Trophoblast cell (in vitro differentiated cells and primary cell): ENCODE data around the gene SLIT3.

ENCODE experiments used
- DNase-seq, 2 donors: peaks; one replicate each; pipeline ENCODE4 v3.0.0-alpha.2; 2016
- H2AFZ ChIP-seq: 2 replicates; pipeline ENCODE4 v1.6.1; 2013; ENCODE audit warnings: low read length, moderate library complexity, mild to moderate bottlenecking; ENCODE audit not compliant: insufficient read depth, poor library complexity
- H2AK5ac ChIP-seq: 2 replicates; pipeline ENCODE4 v1.6.1; 2013; ENCODE audit warnings: mild to moderate bottlenecking, low read length
- H2BK120ac ChIP-seq: 2 replicates; pipeline ENCODE4 v1.6.1; 2013; ENCODE audit warnings: low read length, mild to moderate bottlenecking, moderate library complexity; ENCODE audit not compliant: insufficient read depth, poor library complexity
- H2BK12ac ChIP-seq: 2 replicates; pipeline ENCODE4 v1.6.1; 2013; ENCODE audit warnings: mild to moderate bottlenecking, low read length, moderate library complexity
- H2BK5ac ChIP-seq: 2 replicates; pipeline ENCODE4 v1.6.1; 2013; ENCODE audit warnings: low read length, low read depth, moderate library complexity, mild to moderate bottlenecking; ENCODE audit not compliant: poor library complexity
- H3K14ac ChIP-seq: 2 replicates; pipeline ENCODE4 v1.6.1; 2013; ENCODE audit warnings: mild to moderate bottlenecking, low read length
- H3K18ac ChIP-seq: 2 replicates; pipeline ENCODE4 v1.6.1; 2013; ENCODE audit warnings: mild to moderate bottlenecking, low read length
- H3K23ac ChIP-seq: 2 replicates; pipeline ENCODE4 v1.6.1; 2013; ENCODE audit warnings: low read length
- H3K27ac ChIP-seq: 2 replicates; pipeline ENCODE4 v1.5.1; 2013; ENCODE audit warnings: low read depth, mild to moderate bottlenecking, inconsistent platforms, low read length, moderate library complexity
- H3K27me3 ChIP-seq: 2 replicates; pipeline ENCODE4 v1.6.1; 2013; ENCODE audit warnings: inconsistent platforms, mild to moderate bottlenecking, low read length, moderate library complexity; ENCODE audit not compliant: insufficient read depth
- H3K36me3 ChIP-seq, 2 experiments: 1 replicate in 1 of 2; 2 replicates in 1 of 2; pipeline ENCODE4 v1.6.1; 2013; ENCODE audit warnings: low read length in 2 of 2, mild to moderate bottlenecking in 2 of 2, moderate library complexity in 1 of 2; ENCODE audit not compliant: insufficient read depth in 2 of 2, control insufficient read depth in 1 of 2
- H3K4ac ChIP-seq: 2 replicates; pipeline ENCODE4 v1.6.1; 2013; ENCODE audit warnings: low read depth, mild to moderate bottlenecking, low read length, moderate library complexity
- H3K4me1 ChIP-seq, 2 experiments: 1 replicate in 1 of 2; 2 replicates in 1 of 2; pipeline ENCODE4 v1.6.1; 2013; ENCODE audit warnings: low read length in 2 of 2, mild to moderate bottlenecking in 2 of 2, moderate library complexity in 1 of 2; ENCODE audit not compliant: insufficient read depth in 2 of 2, control insufficient read depth in 1 of 2
- H3K4me2 ChIP-seq: 2 replicates; pipeline ENCODE4 v1.6.1; 2013; ENCODE audit warnings: inconsistent platforms, mild to moderate bottlenecking, low read length, moderate library complexity
- H3K4me3 ChIP-seq: 2 replicates; pipeline ENCODE4 v1.5.1; 2013; ENCODE audit warnings: mild to moderate bottlenecking, low read depth, low read length, inconsistent platforms
- H3K79me1 ChIP-seq: one replicate; pipeline ENCODE4 v1.6.1; 2013; ENCODE audit warnings: low read length
- H3K79me2 ChIP-seq: 2 replicates; pipeline ENCODE4 v1.6.1; 2013; ENCODE audit warnings: low read length, mild to moderate bottlenecking; ENCODE audit not compliant: control insufficient read depth, insufficient read depth, poor library complexity
- H3K9ac ChIP-seq: 2 replicates; pipeline ENCODE4 v1.6.1; 2013; ENCODE audit warnings: mild to moderate bottlenecking, low read length
- H3K9me3 ChIP-seq: 2 replicates; pipeline ENCODE4 v1.6.1; 2013; ENCODE audit warnings: low read depth, mild to moderate bottlenecking, control low read depth, inconsistent platforms, low read length; ENCODE audit not compliant: insufficient read depth
- H4K12ac ChIP-seq: 2 replicates; pipeline ENCODE4 v1.6.1; 2013; ENCODE audit warnings: low read depth, mild to moderate bottlenecking, low read length, moderate library complexity
- H4K8ac ChIP-seq: 2 replicates; pipeline ENCODE4 v1.6.1; 2013; ENCODE audit warnings: low read depth, mild to moderate bottlenecking, low read length, moderate library complexity
- H4K91ac ChIP-seq: one replicate; pipeline ENCODE4 v1.6.1; 2013; ENCODE audit warnings: low read depth, mild to moderate bottlenecking, low read length, moderate library complexity
- WGBS: extraction: QIAGEN DNeasy Blood & Tissue Kit; methylation state at CpG from one replicate; pipeline ENCODE4 v1.1.7; 2013; ENCODE audit warnings: missing lambda C conversion rate; ENCODE audit not compliant: insufficient read length, insufficient coverage; ENCODE audit errors: extremely low coverage; 5-methylcytosine and 5-hydroxymethylcytosine counted together

SLIT3 gene

DNA sequence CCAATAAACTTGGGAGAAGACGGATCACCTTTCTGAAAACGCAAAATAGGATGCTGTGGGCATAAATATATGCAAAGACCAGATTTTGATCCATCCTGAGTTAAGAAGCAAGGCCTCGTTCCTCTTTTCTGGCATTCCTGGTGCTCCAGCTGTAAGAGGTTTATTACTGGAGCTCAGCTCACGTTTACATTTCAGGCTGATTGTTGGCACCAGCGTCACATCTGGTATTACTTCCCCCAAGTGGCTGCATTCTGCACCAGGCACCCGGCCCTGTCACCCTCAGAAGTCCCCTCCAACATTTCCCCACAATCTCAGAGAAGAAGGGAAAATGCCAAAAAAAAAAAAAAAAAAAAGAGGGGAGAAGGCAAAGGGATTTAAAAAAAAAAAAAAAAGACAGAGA is 348.7 kb downstream of the SLIT3 start:
- WGBS, result no CpG with 5 or more reads among the region's 6 CpGs
- Histone ChIP-seq H3K14ac (no peak overlapping the region), H3K27ac (no peak overlapping the region), H4K8ac (no peak overlapping the region), H3K9ac (no peak overlapping the region), H3K4ac (no peak overlapping the region), H3K79me1 (no peaks in the 10 kb centered on the region), H2BK120ac (no peak overlapping the region), H3K23ac (no peak overlapping the region), H4K12ac (no peak overlapping the region), H2AK5ac (no peak overlapping the region), H3K4me3 (no peak overlapping the region), H2BK12ac (no peak overlapping the region), H3K9me3 (no peaks in the 10 kb centered on the region), H3K79me2 (no peaks in the 10 kb centered on the region), H2BK5ac (no peak overlapping the region), H3K18ac (no peak overlapping the region), H3K4me2 (no peak overlapping the region), H3K36me3 (no peaks in the 10 kb centered on the region), H2AFZ (no peak overlapping the region), H3K4me1 (peaks cover 2 to 6% of the 10 kb centered on the region in 2 experiments), H3K27me3 (no peaks in the 10 kb centered on the region), H4K91ac (no peak overlapping the region)
- no peak for DNase-seq

DNA sequence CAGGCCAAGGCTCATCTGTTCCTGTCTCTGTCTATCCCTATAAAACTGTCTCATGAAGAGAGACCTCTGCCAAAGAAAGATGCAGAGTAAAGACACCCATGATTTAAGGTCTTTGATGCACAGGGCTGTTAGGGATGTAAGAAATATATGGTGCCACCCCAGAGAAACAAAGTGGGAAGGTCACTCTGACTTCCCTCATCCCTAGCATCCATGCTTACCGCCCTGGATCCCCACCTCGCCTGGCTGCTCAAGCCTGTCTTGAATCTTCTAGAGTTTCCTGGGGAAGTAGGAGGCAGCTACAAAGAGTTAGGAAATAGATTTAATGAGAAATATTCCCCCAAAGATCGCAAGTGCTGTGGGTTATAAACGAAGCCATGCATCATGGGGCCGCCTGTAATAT is 349.2 kb downstream of the SLIT3 start:
- Histone ChIP-seq H3K23ac (no peak overlapping the region), H2AFZ (no peak overlapping the region), H4K12ac (no peak overlapping the region), H3K14ac (no peak overlapping the region), H2BK120ac (no peak overlapping the region), H3K4me1 (peaks cover 2 to 6% of the 10 kb centered on the region in 2 experiments), H2BK5ac (no peak overlapping the region), H3K4me3 (no peak overlapping the region), H4K8ac (no peak overlapping the region), H3K18ac (no peak overlapping the region), H3K4me2 (no peak overlapping the region), H3K27ac (no peak overlapping the region), H3K9me3 (no peaks in the 10 kb centered on the region), H3K79me2 (no peaks in the 10 kb centered on the region), H4K91ac (no peak overlapping the region), H3K79me1 (no peaks in the 10 kb centered on the region), H2AK5ac (no peak overlapping the region), H3K9ac (no peak overlapping the region), H2BK12ac (no peak overlapping the region), H3K36me3 (no peaks in the 10 kb centered on the region), H3K4ac (no peak overlapping the region), H3K27me3 (no peaks in the 10 kb centered on the region)
- WGBS, result no CpG with 5 or more reads among the region's 5 CpGs
- DNase-seq, result no peak

DNA sequence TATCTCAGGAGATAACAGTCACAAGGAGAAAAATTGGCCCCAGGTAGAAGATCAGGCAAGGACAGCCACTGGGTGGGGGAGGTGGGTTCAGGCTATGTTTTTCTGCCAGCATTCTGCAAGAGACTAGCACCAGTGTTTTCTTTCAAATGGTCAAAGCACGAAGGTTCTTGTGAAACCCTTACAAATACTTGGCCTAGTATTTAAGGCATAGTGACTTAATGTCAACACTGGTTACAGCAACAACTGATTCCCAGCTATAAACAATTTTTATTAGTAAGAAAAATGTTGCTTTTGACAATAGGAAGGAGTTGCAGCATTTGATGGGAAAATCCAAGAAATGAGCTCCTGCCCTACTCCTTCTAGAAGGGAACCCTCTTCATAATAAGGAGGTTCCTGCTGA is 349.6 kb downstream of the SLIT3 start:
- H2AK5ac ChIP-seq, result no peak overlapping the region
- WGBS, result no CpG with 5 or more reads among the region's 1 CpG
- H3K14ac ChIP-seq, result no peak overlapping the region
- H4K8ac ChIP-seq, result no peak overlapping the region
- H2BK12ac ChIP-seq, result no peak overlapping the region
- H3K4me1 ChIP-seq, result peaks cover 2 to 6% of the 10 kb centered on the region in 2 experiments
- no peak overlapping the region for H3K23ac ChIP-seq
- H3K9me3 ChIP-seq, result no peaks in the 10 kb centered on the region
- H2BK5ac ChIP-seq, result no peak overlapping the region
- H3K18ac ChIP-seq, result no peak overlapping the region
- H3K36me3 ChIP-seq, result peaks cover 0 to 2% of the 10 kb centered on the region in 2 experiments
- no peak overlapping the region for H3K4me3 ChIP-seq
- H3K79me1 ChIP-seq, result no peaks in the 10 kb centered on the region
- no peak for DNase-seq
- H2AFZ ChIP-seq, result no peak overlapping the region
- no peaks in the 10 kb centered on the region for H3K27me3 ChIP-seq
- H3K9ac ChIP-seq, result no peak overlapping the region
- no peak overlapping the region for H4K12ac ChIP-seq
- H2BK120ac ChIP-seq, result no peak overlapping the region
- no peak overlapping the region for H3K4ac ChIP-seq
- H3K4me2 ChIP-seq, result no peak overlapping the region
- H4K91ac ChIP-seq, result no peak overlapping the region
- no peak overlapping the region for H3K27ac ChIP-seq
- no peaks in the 10 kb centered on the region for H3K79me2 ChIP-seq

DNA sequence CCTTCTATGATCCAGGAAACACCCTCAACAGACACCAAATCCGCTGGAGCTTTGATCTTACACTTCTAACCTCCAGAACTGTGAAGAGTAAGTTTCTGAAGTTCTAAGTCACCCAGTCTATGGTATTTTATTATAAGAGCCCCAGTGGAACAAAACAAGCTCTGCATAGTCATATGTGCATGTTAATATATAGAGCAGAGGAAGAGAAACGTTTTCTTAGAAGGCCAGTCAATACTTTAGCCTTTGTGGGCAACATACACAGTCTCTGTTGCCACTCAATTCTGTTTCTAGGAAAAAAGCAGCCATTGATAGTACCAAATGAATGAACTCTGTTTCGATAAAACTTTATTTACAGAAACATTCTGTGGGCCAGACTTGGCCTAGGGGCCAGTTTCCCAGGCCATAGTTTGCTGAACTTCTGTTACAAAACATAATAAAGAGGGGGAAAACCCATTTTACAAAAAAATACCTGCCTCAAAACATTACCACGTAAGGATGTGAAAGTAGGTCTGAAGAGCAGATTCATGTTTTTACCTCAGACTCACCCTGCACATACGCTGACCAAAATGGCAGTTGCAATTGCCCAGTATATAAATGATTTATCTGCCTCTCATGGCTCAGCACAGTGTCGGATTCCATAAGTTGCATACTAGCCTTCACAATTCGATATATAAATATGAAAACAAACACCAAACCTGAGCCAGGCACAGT is 350.5 kb downstream of the SLIT3 start:
- H3K9me3 ChIP-seq, result no peaks in the 10 kb centered on the region
- no peaks in the 10 kb centered on the region for H3K79me1 ChIP-seq
- H2AFZ ChIP-seq, result no peak overlapping the region
- no peak overlapping the region for H2BK5ac ChIP-seq
- H3K14ac ChIP-seq, result no peak overlapping the region
- no peak overlapping the region for H2BK12ac ChIP-seq
- H4K91ac ChIP-seq, result no peak overlapping the region
- no peaks in the 10 kb centered on the region for H3K27me3 ChIP-seq
- no peak overlapping the region for H3K18ac ChIP-seq
- H3K4ac ChIP-seq, result no peak overlapping the region
- no peak overlapping the region for H4K12ac ChIP-seq
- H3K4me3 ChIP-seq, result no peak overlapping the region
- H2AK5ac ChIP-seq, result no peak overlapping the region
- peaks cover 2 to 6% of the 10 kb centered on the region in 2 experiments for H3K4me1 ChIP-seq
- WGBS, result no CpG with 5 or more reads among the region's 7 CpGs
- no peak overlapping the region for H4K8ac ChIP-seq
- H3K27ac ChIP-seq, result no peak overlapping the region
- no peak overlapping the region for H2BK120ac ChIP-seq
- no peak for DNase-seq
- H3K79me2 ChIP-seq, result no peaks in the 10 kb centered on the region
- H3K23ac ChIP-seq, result no peak overlapping the region
- H3K4me2 ChIP-seq, result no peak overlapping the region
- peaks cover 0 to 4% of the 10 kb centered on the region in 2 experiments for H3K36me3 ChIP-seq
- H3K9ac ChIP-seq, result no peak overlapping the region
